ENCODE data around the gene WBP11.

DNA sequence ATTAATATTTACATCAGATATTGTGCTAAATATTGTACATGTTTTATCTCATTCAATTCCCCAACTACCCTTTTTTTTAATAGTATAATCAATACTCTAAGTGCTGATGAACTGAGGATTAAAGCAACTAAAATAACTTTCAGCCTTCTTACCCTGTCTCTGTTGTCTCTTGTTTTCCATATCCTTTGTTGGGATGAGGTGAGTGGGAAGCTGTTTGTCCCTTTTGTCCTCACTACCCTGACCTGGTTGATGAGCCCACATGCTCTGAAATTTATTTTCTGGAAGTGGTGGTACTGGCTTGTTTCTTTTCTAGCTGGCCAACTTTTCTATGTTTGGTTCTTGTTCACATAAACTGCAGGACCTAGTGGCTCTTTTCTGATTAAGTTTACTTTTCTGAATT lies 49.6 kb upstream of the WBP11 start:
- TF ChIP-seq, protein P1, sequence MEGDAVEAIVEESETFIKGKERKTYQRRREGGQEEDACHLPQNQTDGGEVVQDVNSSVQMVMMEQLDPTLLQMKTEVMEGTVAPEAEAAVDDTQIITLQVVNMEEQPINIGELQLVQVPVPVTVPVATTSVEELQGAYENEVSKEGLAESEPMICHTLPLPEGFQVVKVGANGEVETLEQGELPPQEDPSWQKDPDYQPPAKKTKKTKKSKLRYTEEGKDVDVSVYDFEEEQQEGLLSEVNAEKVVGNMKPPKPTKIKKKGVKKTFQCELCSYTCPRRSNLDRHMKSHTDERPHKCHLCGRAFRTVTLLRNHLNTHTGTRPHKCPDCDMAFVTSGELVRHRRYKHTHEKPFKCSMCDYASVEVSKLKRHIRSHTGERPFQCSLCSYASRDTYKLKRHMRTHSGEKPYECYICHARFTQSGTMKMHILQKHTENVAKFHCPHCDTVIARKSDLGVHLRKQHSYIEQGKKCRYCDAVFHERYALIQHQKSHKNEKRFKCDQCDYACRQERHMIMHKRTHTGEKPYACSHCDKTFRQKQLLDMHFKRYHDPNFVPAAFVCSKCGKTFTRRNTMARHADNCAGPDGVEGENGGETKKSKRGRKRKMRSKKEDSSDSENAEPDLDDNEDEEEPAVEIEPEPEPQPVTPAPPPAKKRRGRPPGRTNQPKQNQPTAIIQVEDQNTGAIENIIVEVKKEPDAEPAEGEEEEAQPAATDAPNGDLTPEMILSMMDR (IDR thresholded peaks at IDR 0.05): no peak
- no peak for TF ChIP-seq POLR2A (IDR thresholded peaks at IDR 0.05)
